GM19397 (cell line): Measurements from ENCODE around the gene MTHFD1L.
"Not testable (repeated sequence)": the region's sequence is repeated elsewhere in the genome, so short reads cannot be mapped to it uniquely, and the experiment has no call there.

ENCODE experiments used
- ATAC-seq: cut with Tn5 transposase; IDR thresholded peaks from one replicate; pipeline ENCODE4 v1.9.1; 2021; ENCODE audit warnings: mild to moderate bottlenecking, moderate library complexity; ENCODE audit not compliant: unreplicated experiment

Gene MTHFD1L

DNA sequence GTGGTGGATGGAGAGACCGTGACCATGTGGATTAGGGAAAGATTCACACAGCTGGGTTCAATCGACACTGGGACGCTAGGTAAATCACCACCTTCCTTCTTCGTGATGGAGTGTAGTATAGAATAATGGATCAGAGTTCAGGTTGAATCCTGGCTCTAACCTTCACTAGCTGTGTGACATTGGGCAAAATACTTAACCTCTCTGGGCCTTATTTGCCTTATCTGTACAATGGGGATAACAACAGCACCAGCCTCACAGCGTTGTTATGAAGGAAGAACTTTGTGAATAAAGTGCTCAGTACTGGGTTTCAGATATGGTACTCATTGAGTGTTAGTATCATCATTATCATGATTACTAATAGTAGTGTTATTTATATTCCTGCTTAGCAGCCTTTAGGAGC lies 248.1 kb downstream of the MTHFD1L start:
- ATAC-seq: no peak

- ATAC-seq: no peak
Measured at GRCh38 chr6:151118461-151119123, 253.1 kb downstream of the MTHFD1L start.

GRCh38 chr6:151119823-151120524 lies 254.5 kb downstream of the MTHFD1L start:
- ATAC-seq: no peak

DNA sequence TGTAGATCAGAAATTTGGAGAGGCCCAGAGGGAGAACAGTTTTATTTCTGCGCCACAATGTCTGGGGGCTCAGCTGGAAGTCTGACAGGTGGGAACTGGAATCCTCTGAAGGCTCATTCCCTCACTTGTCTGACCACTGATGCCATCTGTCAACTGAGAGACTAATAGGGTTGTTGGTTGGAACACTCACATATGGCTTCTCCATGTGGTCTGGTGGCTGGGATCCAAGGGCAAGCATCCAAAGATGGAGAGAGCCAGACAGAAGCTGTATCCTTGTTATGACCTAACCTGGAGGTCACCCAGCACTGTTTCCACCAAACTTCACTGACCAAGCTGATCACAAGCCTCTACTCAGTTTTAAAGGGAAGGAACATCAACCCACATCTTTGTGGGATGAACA lies 256.4 kb downstream of the MTHFD1L start:
- no peak for ATAC-seq

- ATAC-seq: not testable (repeated sequence)
Measured at GRCh38 chr6:151123641-151124040, 258.1 kb downstream of the MTHFD1L start.

DNA sequence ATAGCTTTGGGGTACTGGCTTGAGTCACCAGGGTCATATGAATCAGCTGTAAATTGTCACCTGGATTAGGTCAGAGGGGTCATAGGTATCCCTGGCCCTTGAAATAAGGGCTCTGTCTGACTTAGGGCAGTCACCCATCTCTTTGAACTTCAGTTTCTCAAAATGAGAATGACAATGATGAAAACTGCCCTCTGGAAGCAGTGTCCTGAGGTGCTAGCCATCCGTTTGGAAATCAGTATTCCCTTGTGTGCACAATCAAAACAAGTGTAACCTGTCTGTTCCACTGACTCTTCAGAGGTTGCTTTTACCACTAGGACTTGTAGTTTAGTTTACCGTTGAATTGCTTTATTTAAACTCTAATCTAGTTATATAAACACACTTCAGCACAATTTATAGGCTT lies 259.7 kb downstream of the MTHFD1L start:
- not testable (repeated sequence) for ATAC-seq

DNA sequence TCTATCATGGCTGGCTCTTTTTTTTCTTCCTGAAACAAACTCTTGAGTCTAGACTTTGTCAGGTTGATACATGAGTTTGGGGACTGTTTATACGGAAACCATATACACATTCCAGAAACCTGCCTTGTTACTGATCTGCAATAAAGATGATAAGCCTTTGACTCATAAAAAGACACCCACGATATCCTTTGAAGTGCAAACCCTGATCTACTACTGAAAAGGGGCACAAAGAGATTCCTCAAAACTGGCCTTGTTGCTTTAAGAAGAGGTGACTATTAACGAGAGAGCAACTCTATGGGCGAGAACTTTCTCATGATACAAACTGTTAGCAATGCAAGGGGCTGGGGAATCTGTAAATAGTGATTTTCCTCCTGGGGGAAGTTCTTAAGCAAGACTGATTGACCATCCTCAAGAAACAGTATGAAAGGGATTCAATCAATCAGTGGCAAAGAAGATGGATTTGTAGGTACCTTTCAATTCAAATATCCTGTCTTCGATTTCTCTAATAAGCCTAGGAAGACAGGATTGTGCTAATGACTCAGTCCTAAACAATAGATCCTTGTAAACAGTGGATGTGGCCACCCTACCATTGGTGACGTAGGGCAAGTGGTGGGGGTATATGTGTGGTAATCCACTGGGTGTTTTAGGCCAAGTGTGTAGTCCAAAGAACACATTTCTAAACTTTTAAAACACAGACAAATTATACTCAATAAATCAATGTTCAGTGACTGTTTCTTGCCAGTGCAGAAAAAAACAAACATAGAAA lies 260.3 kb downstream of the MTHFD1L start:
- not testable (repeated sequence) for ATAC-seq

GRCh38 chr6:151126417-151126724 lies 260.9 kb downstream of the MTHFD1L start:
- ATAC-seq: not testable (repeated sequence)

- not testable (repeated sequence) for ATAC-seq
Measured at GRCh38 chr6:151127133-151127798, 261.8 kb downstream of the MTHFD1L start.

GRCh38 chr6:151128763-151129370 lies 263.4 kb downstream of the MTHFD1L start:
- ATAC-seq: no peak

DNA sequence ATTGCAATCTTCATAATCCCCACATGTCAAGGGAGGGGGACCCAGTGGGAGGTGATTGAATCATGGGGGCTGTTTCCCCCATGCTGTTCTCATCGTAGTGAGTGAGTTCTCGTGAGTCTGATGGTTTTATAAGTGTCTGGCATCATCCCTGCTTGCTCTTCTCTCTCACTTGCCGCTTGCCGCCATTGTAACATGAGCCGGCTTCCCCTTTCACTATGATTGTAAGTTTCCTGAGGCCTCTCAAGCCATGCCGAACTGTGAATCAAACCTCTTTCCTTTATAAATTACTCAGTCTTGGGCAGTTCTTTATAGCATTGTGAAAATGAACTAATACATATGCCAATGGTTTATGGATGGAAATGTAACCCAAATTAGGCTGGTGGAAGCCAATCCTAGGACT lies 264.8 kb downstream of the MTHFD1L start:
- no peak for ATAC-seq

DNA sequence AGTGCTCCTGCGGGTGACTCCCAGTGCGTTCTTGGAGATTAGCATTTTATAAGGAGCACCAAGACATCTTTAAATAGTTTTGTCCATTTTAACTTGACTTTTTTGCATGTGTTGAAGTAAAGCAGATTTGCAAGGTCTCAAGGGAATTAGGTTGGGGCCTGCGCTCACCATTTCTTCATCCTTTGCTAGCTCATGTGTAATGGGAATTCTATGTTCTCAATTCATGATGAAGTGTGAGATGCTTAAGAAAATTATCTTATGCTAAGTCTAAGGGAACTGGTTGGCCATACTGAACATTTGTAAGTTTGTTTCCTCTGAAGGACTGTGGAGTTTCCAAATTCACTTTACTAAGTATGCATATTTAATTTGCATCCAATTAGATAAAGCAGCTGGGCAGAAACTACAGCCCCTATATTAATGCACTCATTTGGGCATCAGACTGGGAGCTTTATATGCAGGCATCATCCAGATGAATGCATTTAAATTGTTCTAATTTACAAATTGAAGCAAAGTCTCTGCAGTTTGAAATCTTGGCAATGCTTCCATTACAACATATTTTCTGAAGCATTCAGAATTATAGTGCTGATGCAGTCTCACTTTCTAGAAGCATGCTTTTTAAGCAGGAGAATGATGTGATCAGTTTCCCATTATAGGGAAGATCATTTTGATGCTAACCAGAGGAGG lies 266.0 kb downstream of the MTHFD1L start:
- ATAC-seq: no peak

GRCh38 chr6:151136141-151136755 lies 270.7 kb downstream of the MTHFD1L start:
- ATAC-seq: no peak

DNA sequence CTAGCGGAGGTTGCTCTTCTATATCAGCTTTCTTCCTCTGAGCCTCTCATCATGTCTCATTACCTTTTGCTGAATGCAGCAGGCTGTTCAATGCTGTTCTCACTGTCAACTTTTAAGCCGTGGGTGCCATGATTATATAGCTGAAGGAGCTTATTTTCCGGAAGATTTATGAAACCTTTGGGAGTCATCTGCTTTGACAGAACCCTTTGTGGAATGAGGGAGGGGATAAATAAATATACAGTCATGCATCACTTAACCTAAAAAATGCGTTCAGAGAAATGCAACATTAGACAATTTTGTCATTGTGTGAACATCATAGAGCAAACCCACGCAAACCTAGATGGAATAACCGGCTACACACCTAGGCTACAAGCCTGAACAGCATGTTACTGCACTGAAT lies 272.0 kb downstream of the MTHFD1L start:
- ATAC-seq: no peak

DNA sequence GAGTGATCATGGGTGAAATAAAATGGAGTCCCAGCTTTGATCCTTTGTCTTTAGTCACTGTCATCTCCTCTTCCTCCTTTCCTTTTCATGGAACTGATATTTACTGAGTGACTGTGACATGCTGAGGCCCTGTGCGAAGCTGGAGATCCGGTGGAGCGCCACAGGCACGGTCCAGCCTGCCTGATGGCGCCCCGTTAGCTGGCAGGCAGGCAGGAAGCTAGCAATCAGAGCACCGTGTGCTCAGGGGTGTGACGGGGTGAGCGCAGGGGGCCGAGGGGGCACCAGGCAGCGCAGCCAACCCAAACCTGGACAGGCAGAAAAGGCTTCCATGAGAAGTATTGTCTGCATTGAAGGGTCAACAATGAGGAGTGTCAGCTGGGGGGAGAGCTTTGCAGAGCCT lies 274.0 kb downstream of the MTHFD1L start:
- no peak for ATAC-seq

GRCh38 chr6:151140767-151141166 lies 275.3 kb downstream of the MTHFD1L start:
- no peak for ATAC-seq

GRCh38 chr6:151141685-151142084 lies 276.2 kb downstream of the MTHFD1L start:
- ATAC-seq: no peak

GRCh38 chr6:151142676-151143075 lies 277.2 kb downstream of the MTHFD1L start:
- ATAC-seq: no peak

- no peak for ATAC-seq
Measured at GRCh38 chr6:151143337-151143736, 277.8 kb downstream of the MTHFD1L start.

DNA sequence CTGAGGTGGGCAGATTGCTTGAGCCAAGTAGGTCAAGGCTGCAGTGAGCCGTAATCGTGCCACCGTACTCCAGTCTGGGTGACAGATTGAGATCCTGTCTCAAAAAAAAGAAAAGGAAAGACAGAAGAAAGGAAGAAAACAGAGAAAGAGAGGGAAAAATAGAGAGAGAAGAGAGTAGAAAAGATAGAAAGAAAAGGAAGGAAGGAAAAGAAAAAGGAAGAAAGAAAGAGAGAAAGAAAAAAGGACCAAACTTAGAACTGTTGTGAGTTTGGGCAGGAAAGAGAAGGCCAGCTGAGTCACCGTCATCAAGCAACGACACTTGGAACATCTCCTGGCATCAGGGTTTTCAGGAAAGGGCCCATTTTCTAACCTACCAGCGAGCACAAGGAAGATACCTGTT lies 278.3 kb downstream of the MTHFD1L start:
- ATAC-seq: no peak
